GM13977 (cell line): ENCODE data around the gene TMEM184B.

Experiments used
- DNase-seq: peaks from one replicate; pipeline ENCODE4 v3.0.0; 2012; ENCODE audit warnings: low spot score
- in situ Hi-C: fragments of 300-500 bp; cut with MboI; formaldehyde crosslinking; loops from one replicate; pipeline ENCODE4 v1.12.0; 2022; ENCODE audit warnings: low sequenced_read_pairs, low pct_unique_long_range_greater_than_20kb, mixed read lengths, inconsistent platforms; ENCODE audit not compliant: unreplicated experiment
- TF ChIP-seq, protein P1 (sequence below): IDR thresholded peaks from 2 replicates; pipeline ENCODE4 v1.5.1; 2012; ENCODE audit warnings: mild to moderate bottlenecking, control low read depth; ENCODE audit not compliant: insufficient read depth; ENCODE audit errors: extremely low read depth, missing control alignments

The TMEM184B gene

DNA sequence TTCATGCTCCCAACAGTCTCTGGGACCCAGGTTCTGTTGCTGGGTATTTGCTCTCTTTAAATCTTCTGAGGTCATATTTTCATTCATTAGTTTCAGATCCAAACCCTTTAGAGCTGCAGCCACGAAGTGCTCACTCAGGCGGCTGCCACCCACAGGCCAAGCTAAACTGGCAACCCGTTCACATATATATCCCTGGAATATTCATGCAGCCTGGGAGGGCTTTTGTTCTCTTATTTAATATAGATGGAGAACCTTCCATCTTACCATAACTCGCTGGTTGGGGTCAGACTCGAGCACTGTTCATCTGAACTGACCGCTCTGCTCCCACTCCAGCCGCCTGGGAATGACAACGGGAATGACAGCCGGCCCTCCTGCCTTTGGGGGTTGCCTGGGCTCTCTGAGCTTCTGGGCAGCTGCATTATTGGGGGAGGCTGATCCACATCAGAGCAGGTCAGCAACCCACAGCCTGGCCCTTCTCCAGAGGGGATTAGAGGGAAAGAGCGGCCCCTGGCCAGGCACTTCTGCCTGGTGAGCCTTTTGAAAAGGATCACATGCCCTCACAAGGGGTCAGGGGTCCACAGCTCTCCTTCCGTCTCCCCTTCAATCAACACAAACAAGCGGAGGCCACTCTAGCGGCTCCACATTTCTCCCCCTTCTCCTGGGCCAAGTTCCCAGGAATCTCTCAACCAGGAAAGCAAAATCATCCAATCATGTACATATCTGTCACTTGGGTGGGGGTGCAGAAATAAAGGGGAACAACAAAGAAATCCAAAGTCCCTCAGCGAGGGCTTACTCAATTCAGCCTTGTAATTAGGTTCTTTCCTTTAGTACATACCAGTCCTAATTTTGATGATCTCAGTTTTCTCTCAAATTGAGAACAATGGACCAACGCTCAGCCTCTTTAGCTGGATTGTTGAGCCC, 11.8 kb downstream of the TMEM184B start:
- DNase-seq, result no peak
- in situ Hi-C loops, result no loop called here
- TF ChIP-seq, protein P1, sequence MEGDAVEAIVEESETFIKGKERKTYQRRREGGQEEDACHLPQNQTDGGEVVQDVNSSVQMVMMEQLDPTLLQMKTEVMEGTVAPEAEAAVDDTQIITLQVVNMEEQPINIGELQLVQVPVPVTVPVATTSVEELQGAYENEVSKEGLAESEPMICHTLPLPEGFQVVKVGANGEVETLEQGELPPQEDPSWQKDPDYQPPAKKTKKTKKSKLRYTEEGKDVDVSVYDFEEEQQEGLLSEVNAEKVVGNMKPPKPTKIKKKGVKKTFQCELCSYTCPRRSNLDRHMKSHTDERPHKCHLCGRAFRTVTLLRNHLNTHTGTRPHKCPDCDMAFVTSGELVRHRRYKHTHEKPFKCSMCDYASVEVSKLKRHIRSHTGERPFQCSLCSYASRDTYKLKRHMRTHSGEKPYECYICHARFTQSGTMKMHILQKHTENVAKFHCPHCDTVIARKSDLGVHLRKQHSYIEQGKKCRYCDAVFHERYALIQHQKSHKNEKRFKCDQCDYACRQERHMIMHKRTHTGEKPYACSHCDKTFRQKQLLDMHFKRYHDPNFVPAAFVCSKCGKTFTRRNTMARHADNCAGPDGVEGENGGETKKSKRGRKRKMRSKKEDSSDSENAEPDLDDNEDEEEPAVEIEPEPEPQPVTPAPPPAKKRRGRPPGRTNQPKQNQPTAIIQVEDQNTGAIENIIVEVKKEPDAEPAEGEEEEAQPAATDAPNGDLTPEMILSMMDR, result peak; percentile 26

DNA sequence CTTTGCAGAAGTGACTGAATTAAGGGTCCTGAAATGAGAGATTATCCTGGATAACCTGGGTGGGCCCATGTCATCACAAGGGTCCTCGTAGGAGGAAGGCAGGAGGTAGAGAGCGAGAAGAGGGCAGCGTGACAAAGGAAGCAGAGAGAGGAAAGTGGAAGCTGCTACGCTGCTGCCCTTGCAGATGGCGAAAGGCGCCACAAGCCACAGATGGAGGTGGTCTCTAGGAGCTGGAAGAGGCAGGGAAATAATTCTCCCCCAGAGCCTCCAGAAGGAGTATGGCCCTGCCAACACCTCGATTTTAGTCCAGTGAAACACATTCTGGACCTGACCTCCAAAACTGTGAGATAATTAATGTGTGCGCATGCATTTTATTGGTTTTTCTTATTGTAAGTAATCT, 13.4 kb downstream of the TMEM184B start:
- no peak for DNase-seq
- in situ Hi-C loops, result no loop called here
- TF ChIP-seq, protein P1, result no peak

DNA sequence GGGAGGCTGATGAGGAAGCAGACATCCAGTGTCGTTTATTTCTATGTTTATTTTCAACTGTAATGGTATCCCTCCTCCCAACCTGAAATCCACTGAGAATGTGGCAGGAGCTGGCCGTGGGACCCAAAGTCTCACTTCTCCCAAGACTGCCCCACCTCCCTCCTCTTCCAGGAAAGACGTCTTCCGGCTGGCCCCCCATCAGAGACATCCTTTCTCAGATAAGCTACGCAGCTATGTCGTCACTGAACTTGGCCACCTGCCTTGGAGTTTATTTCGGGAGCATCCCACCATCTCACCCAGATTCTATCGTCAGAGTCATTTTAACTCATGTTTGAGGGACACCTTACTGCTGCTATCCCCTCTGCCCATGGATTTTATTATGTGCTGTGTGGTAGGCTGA, 13.9 kb downstream of the TMEM184B start:
- DNase-seq, result no peak
- in situ Hi-C loops, result no loop called here
- TF ChIP-seq, protein P1, result no peak

DNA sequence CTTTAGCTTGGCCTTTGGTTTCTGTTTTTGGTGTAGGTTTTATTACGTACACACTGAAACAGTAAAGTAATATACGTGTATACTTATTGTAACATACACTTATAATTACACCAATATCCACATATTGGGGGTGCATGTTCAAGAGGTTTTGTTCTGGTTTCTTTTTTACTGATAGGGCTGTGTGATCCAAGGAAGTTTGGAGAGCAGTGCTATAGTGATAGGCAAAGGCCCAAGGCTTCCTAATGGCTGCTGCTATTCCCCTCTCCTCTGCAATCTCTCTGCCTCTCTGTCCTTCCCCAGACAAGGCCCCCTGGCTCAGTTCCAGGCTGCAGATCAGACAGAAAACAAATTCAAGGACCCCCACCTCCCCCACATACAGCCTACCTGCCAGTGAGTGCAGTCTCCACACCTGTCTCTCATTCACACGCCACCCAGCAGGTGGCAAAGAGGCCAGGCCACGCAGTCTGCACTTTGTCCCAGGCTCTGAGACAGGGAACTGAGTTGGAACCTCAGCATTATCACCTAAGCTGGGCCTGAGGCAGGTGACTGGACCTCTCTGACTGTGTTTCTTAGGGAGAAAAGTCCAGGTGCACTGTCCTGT, 15.1 kb downstream of the TMEM184B start:
- no peak for DNase-seq

DNA sequence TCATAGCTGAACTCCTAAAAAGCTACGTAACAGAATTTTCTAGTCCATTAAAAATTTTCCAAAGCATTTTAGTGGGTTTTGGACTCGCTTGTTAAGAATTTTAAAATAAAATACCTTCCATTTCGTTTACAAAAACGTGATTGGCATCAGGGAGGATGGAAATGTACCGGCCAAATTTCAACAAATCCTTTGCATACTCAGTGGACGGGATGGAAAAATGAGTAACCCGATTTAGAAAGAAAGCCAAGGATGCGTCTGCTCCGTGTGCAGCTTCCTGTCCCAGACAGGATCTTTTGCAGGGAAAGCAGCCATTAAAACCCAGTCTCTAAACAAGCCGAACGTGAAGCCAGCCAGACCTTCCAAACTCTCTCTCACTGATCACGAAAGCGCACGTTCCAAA, 15.6 kb downstream of the TMEM184B start:
- TF ChIP-seq, protein P1, result no peak
- in situ Hi-C loops, result no loop called here
- no peak for DNase-seq

More for the DNA sequence above, 15.1 kb downstream of the TMEM184B start:
- in situ Hi-C loops, result no loop called here
- TF ChIP-seq, protein P1, result no peak

DNA sequence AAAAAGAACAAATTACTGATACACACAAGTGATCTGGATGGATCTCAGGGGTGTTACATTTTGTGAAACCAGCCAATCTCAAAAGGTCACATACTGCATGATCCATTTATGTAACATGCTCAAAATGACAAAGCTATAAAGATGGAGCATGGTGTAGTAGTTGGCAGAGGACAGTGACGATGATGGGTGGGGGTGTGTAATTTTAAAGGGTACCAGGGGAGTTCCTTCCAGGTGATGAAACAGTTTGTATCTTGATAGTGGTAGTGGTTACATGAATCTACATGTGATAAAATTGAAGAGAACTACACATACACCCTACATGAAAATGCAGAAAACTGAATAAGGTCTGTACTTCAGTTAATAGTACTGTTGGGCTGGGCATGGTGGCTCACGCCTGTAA, 17.1 kb downstream of the TMEM184B start:
- no peak for DNase-seq
- TF ChIP-seq, protein P1, result no peak
- in situ Hi-C loops, result no loop called here
